Activated T-helper 2 cell treated with anti-CD3 and anti-CD28 coated beads, Interferon-gamma antibody, Interleukin-2, Interleukin-4, amounts not matched to agents 10 μg/mL and 5 μg/mL and 100 μg/mL, durations not matched to agents 14 hours and 24 hours and 36 hours (primary cell): Measurements from ENCODE around the gene XXYLT1. TPM values are rescaled to one million over a fixed set of nuclear protein-coding genes. Genes with fewer than 3 reads are reported as not detected.
A peak's percentile ranks its signal among the peaks of the same experiment; 100 is the strongest.

ENCODE experiments used
- DNase-seq: peaks from one replicate; pipeline ENCODE4 v3.0.0; 2021; ENCODE audit warnings: low spot score
- H3K27ac Mint-ChIP-seq: one replicate; pipeline ENCODE4 v1.8.0; 2021; ENCODE audit warnings: mixed read lengths
- H3K27me3 Mint-ChIP-seq: one replicate; pipeline ENCODE4 v1.8.0; 2021; ENCODE audit warnings: low read depth, mixed read lengths
- H3K36me3 Mint-ChIP-seq: one replicate; pipeline ENCODE4 v1.8.0; 2021; ENCODE audit warnings: low read depth, mixed read lengths
- H3K4me1 Mint-ChIP-seq: one replicate; pipeline ENCODE4 v1.8.0; 2021; ENCODE audit warnings: low read depth, mixed read lengths
- H3K4me3 Mint-ChIP-seq: one replicate; pipeline ENCODE4 v1.8.0; 2021; ENCODE audit warnings: low read depth, mild to moderate bottlenecking, moderate library complexity, mixed read lengths
- H3K9me3 Mint-ChIP-seq: one replicate; pipeline ENCODE4 v1.8.0; 2021; ENCODE audit warnings: mixed read lengths
- intact Hi-C: fragments of 100-400 bp; cut with micrococcal nuclease; formaldehyde crosslinking; loops from one replicate; pipeline ENCODE4 v1.15.1; 2023
- total RNA-seq: library from RNA; stranded (reverse); gene quantifications from 2 replicates; pipeline ENCODE4 v1.2.3, GENCODE V29; 2022

XXYLT1 gene
- total RNA-seq, 1 donor from 2014 or later, result 15.8 TPM

DNA sequence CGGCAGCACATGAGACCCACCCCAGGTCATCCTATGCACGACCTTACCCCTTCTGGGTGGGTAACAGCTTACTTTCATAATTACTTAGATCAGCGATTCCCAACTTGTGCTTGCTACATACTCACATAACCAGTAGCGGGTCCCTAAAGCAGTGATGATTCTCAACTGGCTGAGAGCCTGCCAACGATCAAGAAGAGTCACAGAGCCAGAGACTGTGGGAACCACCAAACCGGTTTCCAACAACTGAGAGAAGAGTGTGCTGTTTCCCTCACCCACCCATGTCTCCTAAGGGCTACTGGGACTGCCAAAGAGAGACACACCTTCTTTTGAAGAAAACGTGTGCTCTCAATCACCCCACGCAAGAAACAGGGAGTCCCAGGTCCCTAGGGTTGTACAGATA lies 12.0 kb upstream of the XXYLT1 start:
- no peak overlapping the region for H3K27ac Mint-ChIP-seq
- intact Hi-C loops, result no loop called here
- H3K27me3 Mint-ChIP-seq, result no peaks in the 10 kb centered on the region
- H3K4me1 Mint-ChIP-seq, result peaks cover 18% of the 10 kb centered on the region
- no peaks in the 10 kb centered on the region for H3K9me3 Mint-ChIP-seq
- peaks cover 30% of the 10 kb centered on the region for H3K36me3 Mint-ChIP-seq
- no peak for DNase-seq
- no peak overlapping the region for H3K4me3 Mint-ChIP-seq

DNA sequence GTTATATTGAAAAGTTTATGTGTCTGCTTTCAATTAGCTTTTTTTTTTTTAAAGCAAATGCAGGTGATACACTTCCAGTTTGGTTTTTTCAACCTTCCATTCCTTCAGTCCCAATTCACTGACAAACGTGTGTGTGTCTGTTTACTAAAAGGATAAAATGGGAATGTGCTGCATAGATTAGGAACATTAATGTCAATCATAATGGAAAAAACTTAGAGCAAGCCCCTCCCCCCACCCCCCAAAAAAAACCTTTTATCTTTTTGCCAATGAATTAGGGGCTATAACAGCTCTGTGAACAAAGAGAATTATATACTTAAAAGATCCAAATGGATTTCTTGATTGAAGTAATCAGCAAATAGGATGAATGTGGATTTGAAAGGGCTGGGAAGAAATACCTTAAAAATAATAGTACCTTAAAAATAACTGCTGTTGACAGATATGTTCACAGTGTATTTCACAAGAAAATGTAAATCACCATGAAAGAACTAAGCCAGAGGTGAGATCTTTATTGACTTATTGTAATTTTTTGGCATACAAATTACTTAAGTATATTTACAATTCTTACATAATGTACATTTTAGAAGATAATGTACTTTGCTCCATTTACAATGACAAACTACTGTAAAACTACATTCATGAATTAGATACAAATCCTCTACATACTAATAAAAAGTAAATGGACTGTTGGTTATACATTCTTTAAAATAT lies 3.5 kb upstream of the XXYLT1 start:
- Mint-ChIP-seq H3K27me3 (no peaks in the 10 kb centered on the region), H3K9me3 (no peaks in the 10 kb centered on the region), H3K4me3 (no peak overlapping the region)

DNA sequence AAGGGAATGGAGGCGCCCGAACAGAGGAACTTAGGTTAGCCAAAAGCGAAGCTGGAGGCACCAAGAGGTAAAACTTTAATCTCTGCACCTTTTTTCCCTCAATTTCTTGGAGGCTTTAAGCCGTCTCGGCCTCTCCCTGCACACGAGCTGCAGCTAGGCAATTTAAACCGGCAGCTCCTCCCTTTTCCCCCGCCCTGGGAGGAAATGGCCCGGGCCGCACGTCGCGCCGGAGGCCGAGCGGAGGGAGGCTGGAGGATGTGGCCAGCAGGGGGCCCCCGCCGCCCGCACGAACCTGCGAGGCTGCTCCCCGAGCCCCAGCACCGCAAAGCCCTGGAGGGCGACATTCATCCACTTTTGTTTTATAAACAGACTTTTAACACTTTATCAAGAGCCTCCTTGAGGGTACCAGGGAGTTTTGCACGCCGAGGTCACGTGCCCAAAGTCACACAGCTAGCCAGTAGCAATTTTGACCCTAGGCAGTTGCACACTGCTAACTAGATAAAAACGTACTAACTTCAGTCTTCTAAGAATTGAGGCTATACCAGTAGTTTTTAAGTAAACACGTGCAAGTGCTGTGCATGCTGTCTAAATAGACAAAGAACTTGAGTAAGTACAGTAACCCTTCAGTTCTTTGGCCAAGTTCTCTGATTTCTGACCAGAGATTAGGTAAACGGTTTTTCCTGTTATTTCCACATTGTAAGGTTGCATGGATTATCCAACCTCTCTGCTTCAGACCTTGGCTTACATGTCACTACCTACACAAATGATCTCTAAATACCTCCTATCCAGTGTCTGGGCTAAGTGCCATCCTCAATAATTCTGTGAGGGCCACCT lies 668 bp upstream of the XXYLT1 start:
- Mint-ChIP-seq H3K27ac (peak overlapping the region; percentile 84), H3K4me3 (peak overlapping the region; percentile 86), H3K4me1 (peaks cover 23% of the 10 kb centered on the region), H3K36me3 (peaks cover 9% of the 10 kb centered on the region), H3K27me3 (no peaks in the 10 kb centered on the region), H3K9me3 (no peaks in the 10 kb centered on the region)
- intact Hi-C loops, result loop anchor here (1.0 to 5.0 kb wide), 5 partner anchors 172 to 599 kb away; partner anchors contain the start of genes ACAP2, LSG1 and PPP1R2
- peak; percentile 86 for DNase-seq

More for the DNA sequence above, 3.5 kb upstream of the XXYLT1 start:
- no peak for DNase-seq
- peaks cover 18% of the 10 kb centered on the region for H3K4me1 Mint-ChIP-seq
- H3K36me3 Mint-ChIP-seq, result peaks cover 3% of the 10 kb centered on the region
- intact Hi-C loops, result loop anchor here (5.0 kb wide), 3 partner anchors 183 to 602 kb away; partner anchors contain the start of genes LSG1 and PPP1R2
- no peak overlapping the region for H3K27ac Mint-ChIP-seq

DNA sequence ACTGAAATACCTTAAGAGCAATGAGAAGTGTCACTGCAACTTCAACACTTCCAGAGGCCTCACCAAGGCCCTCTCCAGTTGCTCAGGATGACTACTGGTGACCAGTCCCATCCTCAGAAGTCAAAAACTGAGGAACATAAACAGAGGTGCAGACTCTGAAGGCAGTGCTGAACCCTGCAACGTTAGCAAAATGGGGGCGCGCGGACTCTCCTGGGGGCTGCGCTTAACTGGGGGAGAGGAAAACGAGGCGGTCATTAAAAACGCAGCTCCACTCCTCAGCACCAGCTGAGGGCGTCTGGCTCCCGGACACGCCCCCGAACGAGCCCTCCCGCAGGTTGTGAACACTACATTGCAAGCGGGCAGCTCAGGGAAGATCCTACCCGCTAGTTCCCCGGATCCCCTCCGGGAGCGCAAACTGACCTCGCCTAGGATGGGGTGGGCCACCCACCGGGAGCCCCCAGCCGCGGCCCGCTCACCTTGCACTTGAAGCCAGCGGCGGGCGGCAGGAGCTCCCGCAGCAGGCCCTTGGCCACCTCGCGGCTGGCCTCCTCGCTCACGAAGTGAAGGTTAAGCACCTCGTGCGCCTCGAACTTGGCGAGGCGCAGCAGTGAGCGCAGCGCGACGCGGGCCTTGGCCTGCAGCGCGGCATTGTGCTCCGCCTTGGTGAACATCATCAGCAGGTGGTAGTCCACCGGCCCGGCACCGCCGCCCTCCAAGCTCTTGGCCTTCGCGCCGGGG lies 711 bp downstream of the XXYLT1 start:
- peaks cover 14% of the 10 kb centered on the region for H3K36me3 Mint-ChIP-seq
- intact Hi-C loops, result loop anchor here (5.0 kb wide), 3 partner anchors 187 to 598 kb away; partner anchors contain the start of genes LSG1 and PPP1R2
- H3K9me3 Mint-ChIP-seq, result no peaks in the 10 kb centered on the region
- DNase-seq, result peak; percentile 31
- peaks cover 23% of the 10 kb centered on the region for H3K4me1 Mint-ChIP-seq
- peak overlapping the region; percentile 85 for H3K4me3 Mint-ChIP-seq
- no peaks in the 10 kb centered on the region for H3K27me3 Mint-ChIP-seq
- peak overlapping the region; percentile 38 for H3K27ac Mint-ChIP-seq

DNA sequence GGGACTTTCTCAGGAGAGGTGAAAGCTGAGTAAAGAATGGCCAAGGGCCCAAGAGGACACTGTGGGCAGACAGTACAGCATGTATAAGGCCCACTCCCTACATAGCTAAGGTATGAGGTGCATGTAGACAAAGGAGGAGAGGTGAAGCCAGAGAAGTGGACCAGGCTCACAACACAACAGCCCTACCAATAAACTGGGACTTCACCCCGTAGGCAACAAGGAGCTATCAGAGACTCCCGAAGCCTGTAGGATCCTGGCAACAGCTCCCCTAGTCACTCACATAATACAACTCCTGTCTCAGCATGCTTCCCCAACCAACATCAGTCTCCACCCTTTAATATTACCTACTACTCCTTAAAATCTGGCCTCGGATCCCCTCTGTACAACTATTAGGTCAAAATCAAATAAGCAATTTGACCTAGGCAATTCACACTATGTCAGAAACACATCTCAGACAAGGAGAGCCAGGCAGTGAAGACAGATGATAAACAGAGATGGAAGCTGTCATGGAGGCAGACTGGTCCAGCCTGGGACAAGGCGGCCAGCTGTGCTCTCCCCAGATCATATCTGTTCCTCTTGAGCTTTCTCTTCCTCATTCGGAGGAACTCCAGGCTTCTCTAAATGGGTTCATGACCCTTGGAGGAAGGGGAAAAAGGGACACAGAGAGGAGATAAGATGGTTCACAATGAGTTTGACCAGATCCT lies 1.4 kb downstream of the XXYLT1 start:
- H3K9me3 Mint-ChIP-seq, result no peaks in the 10 kb centered on the region
- peaks cover 23% of the 10 kb centered on the region for H3K4me1 Mint-ChIP-seq
- H3K27ac Mint-ChIP-seq, result no peak overlapping the region
- H3K4me3 Mint-ChIP-seq, result peak overlapping the region; percentile 85
- H3K27me3 Mint-ChIP-seq, result no peaks in the 10 kb centered on the region
- intact Hi-C loops, result loop anchor here (5.0 kb wide), 3 partner anchors 188 to 597 kb away; partner anchors contain the start of genes LSG1 and PPP1R2
- H3K36me3 Mint-ChIP-seq, result peaks cover 14% of the 10 kb centered on the region
- no peak for DNase-seq

DNA sequence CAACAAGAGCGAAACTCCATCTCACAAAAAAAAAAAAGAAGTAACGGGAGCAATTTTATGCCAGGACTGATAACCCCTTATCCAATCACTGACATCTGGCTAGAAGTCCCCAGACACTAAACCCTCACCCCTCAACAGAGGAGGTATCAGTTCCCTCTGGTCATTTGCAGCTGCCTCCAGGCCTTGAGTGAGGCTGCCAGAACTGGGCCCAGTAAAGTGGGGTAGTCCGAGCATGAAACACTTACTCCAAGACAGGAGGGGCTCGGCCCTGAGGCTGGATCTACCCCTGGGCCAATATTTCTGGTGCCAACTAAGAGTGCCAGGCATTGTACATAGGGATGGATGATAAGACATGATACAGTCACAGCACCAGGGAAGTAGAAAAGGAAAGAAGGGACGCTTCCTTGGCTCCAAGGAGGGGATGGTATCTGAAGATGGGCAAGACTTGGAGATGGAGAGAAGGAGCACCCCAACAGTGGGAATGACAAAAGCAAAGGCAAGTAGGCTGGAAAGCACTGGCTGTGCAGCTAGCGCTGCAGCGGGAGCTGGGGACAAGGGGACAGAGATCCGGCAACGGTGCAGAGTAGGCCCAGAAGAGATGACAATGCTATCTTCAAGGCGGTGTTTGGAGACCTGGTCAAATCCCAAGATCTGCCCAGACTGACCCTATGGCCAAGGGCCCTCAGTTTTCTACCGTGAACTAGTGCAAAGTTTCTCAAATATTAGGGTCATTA lies 2.2 kb downstream of the XXYLT1 start:
- Mint-ChIP-seq H3K4me1 (peaks cover 26% of the 10 kb centered on the region), H3K27ac (no peak overlapping the region), H3K36me3 (peaks cover 14% of the 10 kb centered on the region), H3K9me3 (no peaks in the 10 kb centered on the region), H3K27me3 (no peaks in the 10 kb centered on the region), H3K4me3 (peak overlapping the region; percentile 30)
- intact Hi-C loops, result no loop called here
- DNase-seq, result no peak

DNA sequence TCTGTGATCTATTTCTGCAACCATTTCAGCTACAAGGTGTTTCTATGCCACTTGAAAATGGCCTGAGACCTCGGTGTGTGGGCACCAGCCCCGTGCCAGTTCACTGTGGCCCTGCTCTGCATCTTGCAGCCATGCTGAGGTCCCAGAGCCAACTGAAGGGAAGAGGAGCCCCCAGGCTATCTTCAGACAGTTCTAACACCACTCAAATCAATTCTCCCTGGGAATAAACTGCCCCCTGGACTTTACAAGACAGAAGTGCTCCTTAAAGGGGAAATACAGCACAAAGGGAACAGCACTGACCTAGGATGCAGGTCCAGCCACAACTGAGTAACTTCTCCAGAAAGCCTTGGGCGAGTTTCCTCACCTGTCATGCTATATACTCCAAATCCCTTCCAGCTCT lies 3.9 kb downstream of the XXYLT1 start:
- Mint-ChIP-seq H3K9me3 (no peaks in the 10 kb centered on the region), H3K27ac (no peak overlapping the region), H3K4me3 (no peak overlapping the region), H3K27me3 (no peaks in the 10 kb centered on the region), H3K36me3 (peaks cover 24% of the 10 kb centered on the region), H3K4me1 (peaks cover 26% of the 10 kb centered on the region)
- intact Hi-C loops, result no loop called here
- DNase-seq, result no peak

DNA sequence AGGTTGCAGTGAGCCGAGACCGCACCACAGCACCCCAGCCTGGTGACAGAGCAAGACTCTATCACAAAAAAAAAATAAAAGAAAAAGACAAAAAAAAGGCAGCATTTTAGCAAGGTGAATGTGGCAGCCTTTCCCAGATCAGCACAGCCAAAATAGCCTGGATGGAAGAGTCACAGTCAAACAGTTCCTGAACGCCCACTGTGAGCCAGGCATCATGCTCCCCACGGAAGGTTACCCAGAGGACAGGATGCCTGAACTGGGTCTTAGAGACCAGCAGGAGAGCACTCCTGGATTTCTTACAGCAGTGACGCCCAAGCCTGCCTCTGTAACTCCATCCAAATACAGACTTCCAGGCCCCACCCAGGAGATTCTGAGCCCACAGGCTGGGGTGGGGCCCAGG lies 4.5 kb downstream of the XXYLT1 start:
- H3K4me1 Mint-ChIP-seq, result peaks cover 26% of the 10 kb centered on the region
- DNase-seq, result no peak
- no peak overlapping the region for H3K4me3 Mint-ChIP-seq
- H3K9me3 Mint-ChIP-seq, result no peaks in the 10 kb centered on the region
- intact Hi-C loops, result no loop called here
- H3K27me3 Mint-ChIP-seq, result no peaks in the 10 kb centered on the region
- H3K36me3 Mint-ChIP-seq, result peaks cover 26% of the 10 kb centered on the region
- no peak overlapping the region for H3K27ac Mint-ChIP-seq

DNA sequence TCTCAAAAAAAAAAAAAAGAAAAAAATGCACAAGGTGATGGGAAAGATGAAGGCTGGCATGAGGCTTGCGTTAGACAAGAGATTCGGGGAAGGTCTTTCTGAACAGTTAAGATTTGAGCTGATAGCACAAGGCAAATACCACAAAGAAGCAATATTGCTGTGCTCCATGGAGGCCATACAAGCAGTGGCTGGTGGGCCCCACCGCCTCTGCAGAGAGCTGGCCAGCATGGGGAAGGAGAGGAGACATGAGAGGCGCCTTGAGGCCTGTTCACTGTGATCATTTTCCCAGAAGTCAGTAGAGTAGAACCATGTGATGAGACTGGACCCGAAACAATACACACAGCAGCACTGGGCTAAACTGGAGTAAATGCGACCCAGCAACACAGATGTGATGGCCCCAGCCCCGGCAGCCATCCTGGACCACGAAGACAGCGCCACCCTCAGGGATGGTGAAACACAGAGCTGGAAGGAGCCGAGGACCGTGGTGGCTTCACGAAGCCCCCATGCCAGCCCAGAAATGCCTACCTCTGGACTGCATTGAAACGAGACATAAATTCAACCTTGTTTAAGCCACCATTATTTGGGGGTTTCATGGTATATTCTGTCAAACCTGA lies 5.5 kb downstream of the XXYLT1 start:
- Mint-ChIP-seq H3K4me3 (no peak overlapping the region), H3K27ac (no peak overlapping the region), H3K4me1 (peaks cover 32% of the 10 kb centered on the region), H3K36me3 (peaks cover 26% of the 10 kb centered on the region), H3K9me3 (no peaks in the 10 kb centered on the region), H3K27me3 (no peaks in the 10 kb centered on the region)
- intact Hi-C loops, result no loop called here
- no peak for DNase-seq

DNA sequence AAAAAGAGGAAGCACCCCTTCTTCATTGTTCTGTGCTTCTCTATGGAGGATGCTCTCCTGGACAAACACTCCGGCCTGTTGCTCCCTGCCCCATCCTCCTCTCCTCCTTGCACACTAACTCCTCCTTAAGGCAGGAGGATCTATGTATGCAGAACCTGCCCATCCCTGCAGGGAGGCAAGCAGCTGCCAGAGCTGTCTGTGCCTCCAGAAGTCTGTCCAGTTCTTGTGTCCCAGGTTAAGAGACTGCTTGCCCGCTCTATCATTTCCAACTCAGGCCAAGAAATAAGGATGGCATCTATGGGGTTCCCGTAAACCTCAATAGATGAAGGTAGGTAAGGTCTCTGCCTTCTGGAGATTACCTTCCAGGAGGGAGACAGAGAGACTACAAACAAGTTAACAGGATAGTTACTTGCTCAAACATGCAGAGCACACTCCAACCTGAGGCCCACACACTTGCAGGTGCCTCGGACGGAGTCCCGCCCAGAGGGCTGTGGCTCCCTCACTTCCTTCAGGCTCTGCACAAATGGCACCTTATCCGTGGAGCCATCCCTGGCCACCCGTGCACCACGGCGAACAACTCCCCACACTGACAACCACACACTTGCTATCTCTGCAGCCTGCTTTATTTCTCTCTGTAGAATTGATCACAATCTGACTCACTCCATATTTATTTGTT lies 6.9 kb downstream of the XXYLT1 start:
- peaks cover 24% of the 10 kb centered on the region for H3K4me1 Mint-ChIP-seq
- no peak overlapping the region for H3K4me3 Mint-ChIP-seq
- no peaks in the 10 kb centered on the region for H3K27me3 Mint-ChIP-seq
- no peak overlapping the region for H3K27ac Mint-ChIP-seq
- no peak for DNase-seq
- no peaks in the 10 kb centered on the region for H3K9me3 Mint-ChIP-seq
- peaks cover 26% of the 10 kb centered on the region for H3K36me3 Mint-ChIP-seq
- intact Hi-C loops, result no loop called here
